Frontal cortex (tissue), 4 donors: ENCODE results near the gene ATP9A. TPM values are rescaled to one million over a fixed set of nuclear protein-coding genes. Genes with fewer than 3 reads are reported as not detected.
A peak's percentile ranks its signal among the peaks of the same experiment; 100 is the strongest.
"Not testable (repeated sequence)": the region's sequence is repeated elsewhere in the genome, so short reads cannot be mapped to it uniquely, and the experiment has no call there.

Source experiments
- DNase-seq, 2 donors: peaks; one replicate each; pipeline ENCODE4 v3.0.0; 2012; ENCODE audit warnings: low spot score in 2 of 2
- FAIRE-seq: peaks from 2 replicates; lab custom pipeline; 2012; peaks lifted over from hg19 to GRCh38; lab: Jason Lieb, UNC
- total RNA-seq: library from RNA; depleted of rRNA; stranded (reverse); fragments of >200 nt; gene quantifications from one replicate; pipeline ENCODE4 v1.2.3, GENCODE V29; 2014
- donor health status: control.
- donor health status: control.
- donor health status: control.

The ATP9A gene
- 242 TPM for total RNA-seq

GRCh38 chr20:51767867-51768758, at the start of gene ATP9A:
Gene ATP9A (minus strand): TSS chr20:51768390. CDS start chr20:51768369, 21 bp downstream.
- peak; percentile 60 to 78 for DNase-seq
- no peak for FAIRE-seq

GRCh38 chr20:51816856-51817255, 48.7 kb upstream of the ATP9A start:
- not testable (repeated sequence) for FAIRE-seq, DNase-seq

GRCh38 chr20:51815383-51816076, 47.3 kb upstream of the ATP9A start:
- FAIRE-seq, result no peak
- no peak for DNase-seq

GRCh38 chr20:51812861-51813260, 44.7 kb upstream of the ATP9A start:
- DNase-seq (no peak), FAIRE-seq (no peak)

- DNase-seq (no peak), FAIRE-seq (no peak)
Observed at GRCh38 chr20:51811514-51812128, 43.4 kb upstream of the ATP9A start.

GRCh38 chr20:51811042-51811355, 42.8 kb upstream of the ATP9A start:
- FAIRE-seq, result no peak
- no peak for DNase-seq

GRCh38 chr20:51810155-51811041, 42.2 kb upstream of the ATP9A start:
- DNase-seq, result no peak
- FAIRE-seq, result no peak

GRCh38 chr20:51807720-51808250, 39.6 kb upstream of the ATP9A start:
- no peak for FAIRE-seq
- no peak for DNase-seq

- DNase-seq (no peak), FAIRE-seq (no peak)
Observed at GRCh38 chr20:51804754-51805153, 36.6 kb upstream of the ATP9A start.

- FAIRE-seq (no peak), DNase-seq (no peak)
Observed at GRCh38 chr20:51803148-51803854, 35.1 kb upstream of the ATP9A start.

- no peak for DNase-seq
- no peak for FAIRE-seq
Observed at GRCh38 chr20:51802170-51802751, 34.1 kb upstream of the ATP9A start, which contains the start of gene SALL4. Gene SALL4 (minus strand): TSS chr20:51802521. CDS start chr20:51802408, 113 bp downstream.

GRCh38 chr20:51801823-51802123, 33.6 kb upstream of the ATP9A start:
- DNase-seq (no peak), FAIRE-seq (no peak)

- DNase-seq, result no peak
- FAIRE-seq, result no peak
Observed at GRCh38 chr20:51801122-51801822, 33.1 kb upstream of the ATP9A start.

- DNase-seq (no peak), FAIRE-seq (no peak)
Observed at GRCh38 chr20:51800872-51801121, 32.6 kb upstream of the ATP9A start.

- FAIRE-seq, result no peak
- peak; percentile 55 to 64 for DNase-seq
Observed at GRCh38 chr20:51800060-51800871, 32.1 kb upstream of the ATP9A start.

GRCh38 chr20:51799401-51799860, 31.2 kb upstream of the ATP9A start:
- DNase-seq (no peak), FAIRE-seq (no peak)

- FAIRE-seq (no peak), DNase-seq (no peak)
Observed at GRCh38 chr20:51797357-51798025, 29.3 kb upstream of the ATP9A start.
